HepG2 (cell line): ENCODE data around the gene GAS1. TPM values are rescaled to one million over a fixed set of nuclear protein-coding genes. Genes with fewer than 3 reads are reported as not detected.

Experiments
- ATAC-seq: fragments of 200-7000 bp; cut with Tn5 transposase; 3 replicates; pipeline ENCODE4 v1.9.1; 2020; ENCODE audit warnings: mild to moderate bottlenecking, moderate library complexity
- BruUV-seq: library from RNA; stranded (reverse); fragments of 400-500 nt; replicated peaks from 2 replicates; lab custom pipeline; 2021; lab: Mats Ljungman, UMichigan
- CTCF ChIA-PET: fragments of 300-600 bp; formaldehyde crosslinking; extraction: SDS; loops from one replicate; lab custom pipeline; 2021; ENCODE audit warnings: low total read pairs, inconsistent platforms, low intra/inter-chr PET ratio; lab: Yijun Ruan, JAX
- POLR2A ChIA-PET: fragments of 350-600 bp; sonication (Branson Sonifier 250); formaldehyde crosslinking; loops from one replicate; lab custom pipeline; 2020; ENCODE audit warnings: antibody characterized with exemption, inconsistent platforms; lab: Yijun Ruan, JAX
- DNase-seq: peaks from one replicate; pipeline ENCODE4 v3.0.0-alpha.2; 2015; ENCODE audit warnings: low spot score
- FAIRE-seq: peaks from 3 replicates; lab custom pipeline; 2011; peaks lifted over from hg19 to GRCh38; lab: Jason Lieb, UNC
- H2AFZ ChIP-seq: one replicate; pipeline ENCODE4 v1.6.1; 2011; ENCODE audit warnings: low read length, inconsistent platforms
- H3K27ac ChIP-seq: fragments of 300-600 bp; 3 replicates; pipeline ENCODE4 v1.8.0; 2011; ENCODE audit warnings: mixed run types, mild to moderate bottlenecking, mixed read lengths, low read length, inconsistent platforms; ENCODE audit not compliant: insufficient read depth; ENCODE audit errors: extremely low read length
- H3K27me3 ChIP-seq, 2 experiments: fragments of 200-600 bp in 1 of 2; 2 replicates in 1 of 2; 3 replicates in 1 of 2; pipeline versions ENCODE4 v1.6.0 to v1.8.0; 2011; ENCODE audit warnings: low read length in 2 of 2, mild to moderate bottlenecking in 2 of 2, moderate library complexity in 2 of 2, inconsistent platforms in 1 of 2; ENCODE audit not compliant: insufficient read depth in 2 of 2, control insufficient read depth in 1 of 2
- H3K36me3 ChIP-seq, 2 experiments: fragments of 200-600 bp in 1 of 2; replicated peaks in 1 of 2; 2 replicates in 1 of 2; 3 replicates in 1 of 2; pipeline versions ENCODE4 v1.5.1 to v1.8.0; 2011; ENCODE audit warnings: low read length in 2 of 2, inconsistent platforms in 1 of 2; ENCODE audit not compliant: insufficient read depth in 2 of 2, control insufficient read depth in 1 of 2
- H3K4me1 ChIP-seq: 2 replicates; pipeline ENCODE4 v1.5.1; 2012; ENCODE audit warnings: low read length, inconsistent platforms; ENCODE audit not compliant: insufficient read depth
- H3K4me2 ChIP-seq: 2 replicates; pipeline ENCODE4 v1.6.0; 2011; ENCODE audit warnings: low read depth, low read length, inconsistent platforms
- H3K4me3 ChIP-seq, 3 experiments: fragments of 200-600 bp in 1 of 3; sonication (generic), shearing (Covaris generic) in 1 of 3; replicated peaks in 1 of 3; 2 replicates each; pipeline ENCODE4 v1.5.1; 2011 to 2016; ENCODE audit warnings: low read length in 3 of 3, inconsistent platforms in 2 of 3, low read depth in 2 of 3, mild to moderate bottlenecking in 2 of 3, control low read depth in 1 of 3, mixed read lengths in 1 of 3; ENCODE audit not compliant: insufficient read depth in 1 of 3
- H3K79me2 ChIP-seq: one replicate; pipeline ENCODE4 v1.6.1; 2011; ENCODE audit warnings: low read length, inconsistent platforms; ENCODE audit not compliant: insufficient read depth
- H3K9ac ChIP-seq: 2 replicates; pipeline ENCODE4 v1.6.0; 2011; ENCODE audit warnings: mild to moderate bottlenecking, low read depth, low read length, inconsistent platforms; ENCODE audit not compliant: insufficient read depth
- H3K9me3 ChIP-seq: 2 replicates; pipeline ENCODE4 v1.5.1; 2012; ENCODE audit warnings: mild to moderate bottlenecking, low read length
- H4K20me1 ChIP-seq: 2 replicates; pipeline ENCODE4 v1.6.0; 2011; ENCODE audit warnings: inconsistent platforms, mild to moderate bottlenecking, low read length, moderate library complexity; ENCODE audit not compliant: insufficient read depth
- FIP1L1 ChIP-seq: fragments of 200-400 bp; formaldehyde crosslinking; IDR thresholded peaks from 2 replicates; pipeline ENCODE4 v1.6.1; 2018; ENCODE audit warnings: low read depth, mild to moderate bottlenecking, low read length, moderate library complexity, borderline replicate concordance; ENCODE audit not compliant: insufficient read depth
- LCORL ChIP-seq, 2 experiments: fragments of 450-650 bp in 1 of 2; sonication (generic) in 1 of 2; formaldehyde crosslinking in 1 of 2; IDR thresholded peaks; 2 replicates each; pipeline versions ENCODE4 v1.5.0 to v1.6.1; 2017 to 2020; ENCODE audit warnings: antibody characterized with exemption in 1 of 2, missing genetic modification reagents in 1 of 2
- NCOA2 ChIP-seq: sonication (generic); formaldehyde crosslinking; IDR thresholded peaks from 2 replicates; pipeline ENCODE4 v1.8.0; 2022; ENCODE audit warnings: inconsistent platforms
- TCF12 ChIP-seq, 2 experiments: fragments of 450-650 bp in 1 of 2; sonication (generic) in 1 of 2; formaldehyde crosslinking in 1 of 2; IDR thresholded peaks; 2 replicates each; pipeline versions ENCODE4 v1.6.1 to v1.8.0; 2017 to 2022; ENCODE audit warnings: antibody characterized with exemption in 1 of 2, mild to moderate bottlenecking in 1 of 2, missing genetic modification reagents in 1 of 2, moderate library complexity in 1 of 2
- ZNF562 ChIP-seq: sonication (generic); formaldehyde crosslinking; IDR thresholded peaks from 2 replicates; pipeline ENCODE4 v1.8.0; 2022; ENCODE audit warnings: missing genetic modification reagents, borderline replicate concordance
- ZNF747 ChIP-seq: sonication (generic); formaldehyde crosslinking; IDR thresholded peaks from 2 replicates; pipeline ENCODE4 v1.8.1; 2023; ENCODE audit warnings: missing genetic modification reagents, mild to moderate bottlenecking, borderline replicate concordance
- ZNF850 ChIP-seq: sonication (generic); formaldehyde crosslinking; conservative IDR thresholded peaks from 2 replicates; pipeline ENCODE4 v1.9.0; 2021; ENCODE audit warnings: mild to moderate bottlenecking, missing genetic modification reagents
- WGBS: methylation state at CpG from one replicate; pipeline ENCODE4 v1.1.6; 2017; ENCODE audit warnings: low lambda C conversion rate; 5-methylcytosine and 5-hydroxymethylcytosine counted together
- in situ Hi-C: cut with HindIII; loops from 2 replicates; pipeline ENCODE4 v1.10.0; 2017; ENCODE audit warnings: low pct_unique_long_range_greater_than_20kb; ENCODE audit not compliant: extremely low pct_ligation_motif_present
- intact Hi-C: fragments of 100-400 bp; cut with micrococcal nuclease; formaldehyde crosslinking; loops from one replicate; pipeline ENCODE4 v1.10.0; 2022; ENCODE audit not compliant: unreplicated experiment
- polyA plus RNA-seq, 8 experiments: library from polyadenylated mRNA; depleted of rRNA in 3 of 8; stranded (reverse) in 7 of 8; unstranded in 1 of 8; fragments of >200 nt; fragmentation: Illumina TruSeq in 4 of 8; extraction: Trizol in 4 of 8; gene quantifications; 2 replicates each; pipeline versions ENCODE4 v1.2.1 to v1.2.3, GENCODE V29; 2011 to 2016; ENCODE audit warnings: low read depth in 4 of 8, missing spikeins in 1 of 8, mixed read lengths in 1 of 8; ENCODE audit not compliant: insufficient read depth in 1 of 8
- total RNA-seq, 5 experiments: library from RNA; depleted of rRNA; stranded (reverse); fragments of >200 nt; fragmentation: Illumina TruSeq; extraction: Trizol; gene quantifications; 2 replicates each; pipeline ENCODE4 v1.2.3, GENCODE V29; 2016; ENCODE audit warnings: low read depth in 1 of 5
- TF ChIP-seq, protein P1 (sequence below): sonication (generic); formaldehyde crosslinking; IDR thresholded peaks from 2 replicates; pipeline ENCODE4 v1.4.0; 2020; ENCODE audit warnings: low read depth, missing genetic modification reagents
- TF ChIP-seq, protein P2 (sequence below): sonication (generic); formaldehyde crosslinking; IDR thresholded peaks from 2 replicates; pipeline ENCODE4 v1.4.0; 2020; ENCODE audit warnings: mild to moderate bottlenecking, missing genetic modification reagents, borderline replicate concordance

GAS1 gene
- total and polyA plus RNA-seq, 2 of the 13 experiments (the other 11 are each of a cell fraction or from before 2014, with no cell fraction given) = not detected

GRCh38 chr9:86958203-86958602 lies 10.9 kb upstream of the GAS1 start:
- H3K27me3 ChIP-seq = peaks cover 0 to 5% of the 10 kb centered on the region in 2 experiments; a peak in 1 of 5 replicates
- no peak overlapping the region for H3K4me3 ChIP-seq
- H3K4me2 ChIP-seq = no peak overlapping the region
- H3K79me2 ChIP-seq = no peaks in the 10 kb centered on the region
- no peak for FAIRE-seq
- no peak overlapping the region for H3K9ac ChIP-seq
- no peak overlapping the region for H3K27ac ChIP-seq
- 0% methylated on average over 1 of the region's 1 CpG for WGBS
- TF ChIP-seq NCOA2 (CRISPR knock-in tag) = no peak
- TF ChIP-seq, all 625 proteins: peak for 0
- no peak overlapping the region for H2AFZ ChIP-seq
- H3K9me3 ChIP-seq = no peaks in the 10 kb centered on the region
- ChIA-PET CTCF (no interaction called here), POLR2A (no interaction called here)
- no peaks in the 10 kb centered on the region for H4K20me1 ChIP-seq
- BruUV-seq = no TSS peak
- DNase-seq (no peak), ATAC-seq (no peak)
- H3K4me1 ChIP-seq = no peaks in the 10 kb centered on the region
- intact Hi-C loops = no loop called here
- H3K36me3 ChIP-seq = no peaks in the 10 kb centered on the region
- in situ Hi-C loops = no loop called here

GRCh38 chr9:86955561-86955960 lies 8.3 kb upstream of the GAS1 start:
- WGBS = 0% methylated on average over 4 of the region's 4 CpGs
- no peaks in the 10 kb centered on the region for H3K4me1 ChIP-seq
- H3K9me3 ChIP-seq = no peaks in the 10 kb centered on the region
- no peak for FAIRE-seq
- ChIA-PET POLR2A (no interaction called here), CTCF (no interaction called here)
- intact Hi-C loops (no loop called here), in situ Hi-C loops (no loop called here)
- no peak overlapping the region for H3K4me3 ChIP-seq
- H3K36me3 ChIP-seq = no peaks in the 10 kb centered on the region
- no peak for ATAC-seq
- H3K27ac ChIP-seq = no peak overlapping the region
- no peak overlapping the region for H3K4me2 ChIP-seq
- no TSS peak for BruUV-seq
- no peak overlapping the region for H3K9ac ChIP-seq
- no peaks in the 10 kb centered on the region for H3K79me2 ChIP-seq
- H3K27me3 ChIP-seq = peaks cover 0 to 8% of the 10 kb centered on the region in 2 experiments; a peak in 2 of 5 replicates
- no peaks in the 10 kb centered on the region for H4K20me1 ChIP-seq
- H2AFZ ChIP-seq = no peak overlapping the region
- DNase-seq = no peak
- TF ChIP-seq, protein P1, sequence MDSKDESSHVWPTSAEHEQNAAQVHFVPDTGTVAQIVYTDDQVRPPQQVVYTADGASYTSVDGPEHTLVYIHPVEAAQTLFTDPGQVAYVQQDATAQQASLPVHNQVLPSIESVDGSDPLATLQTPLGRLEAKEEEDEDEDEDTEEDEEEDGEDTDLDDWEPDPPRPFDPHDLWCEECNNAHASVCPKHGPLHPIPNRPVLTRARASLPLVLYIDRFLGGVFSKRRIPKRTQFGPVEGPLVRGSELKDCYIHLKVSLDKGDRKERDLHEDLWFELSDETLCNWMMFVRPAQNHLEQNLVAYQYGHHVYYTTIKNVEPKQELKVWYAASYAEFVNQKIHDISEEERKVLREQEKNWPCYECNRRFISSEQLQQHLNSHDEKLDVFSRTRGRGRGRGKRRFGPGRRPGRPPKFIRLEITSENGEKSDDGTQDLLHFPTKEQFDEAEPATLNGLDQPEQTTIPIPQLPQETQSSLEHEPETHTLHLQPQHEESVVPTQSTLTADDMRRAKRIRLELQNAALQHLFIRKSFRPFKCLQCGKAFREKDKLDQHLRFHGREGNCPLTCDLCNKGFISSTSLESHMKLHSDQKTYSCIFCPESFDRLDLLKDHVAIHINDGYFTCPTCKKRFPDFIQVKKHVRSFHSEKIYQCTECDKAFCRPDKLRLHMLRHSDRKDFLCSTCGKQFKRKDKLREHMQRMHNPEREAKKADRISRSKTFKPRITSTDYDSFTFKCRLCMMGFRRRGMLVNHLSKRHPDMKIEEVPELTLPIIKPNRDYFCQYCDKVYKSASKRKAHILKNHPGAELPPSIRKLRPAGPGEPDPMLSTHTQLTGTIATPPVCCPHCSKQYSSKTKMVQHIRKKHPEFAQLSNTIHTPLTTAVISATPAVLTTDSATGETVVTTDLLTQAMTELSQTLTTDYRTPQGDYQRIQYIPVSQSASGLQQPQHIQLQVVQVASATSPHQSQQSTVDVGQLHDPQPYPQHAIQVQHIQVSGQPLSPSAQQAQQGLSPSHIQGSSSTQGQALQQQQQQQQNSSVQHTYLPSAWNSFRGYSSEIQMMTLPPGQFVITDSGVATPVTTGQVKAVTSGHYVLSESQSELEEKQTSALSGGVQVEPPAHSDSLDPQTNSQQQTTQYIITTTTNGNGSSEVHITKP (CRISPR knock-in tag) = no peak
- no peak for TF ChIP-seq ZNF850
- no peak for TF ChIP-seq LCORL (IDR thresholded peaks at IDR 0.05)
- TF ChIP-seq LCORL (CRISPR knock-in tag; IDR thresholded peaks at IDR 0.05) = no peak
- TF ChIP-seq TCF12 (IDR thresholded peaks at IDR 0.05) = no peak
- no peak for TF ChIP-seq TCF12 (CRISPR knock-in tag; IDR thresholded peaks at IDR 0.05)
- TF ChIP-seq FIP1L1 = no peak
- TF ChIP-seq ZNF747 (CRISPR knock-in tag) = no peak
- TF ChIP-seq ZNF562 (CRISPR knock-in tag) = no peak
- TF ChIP-seq, protein P2, sequence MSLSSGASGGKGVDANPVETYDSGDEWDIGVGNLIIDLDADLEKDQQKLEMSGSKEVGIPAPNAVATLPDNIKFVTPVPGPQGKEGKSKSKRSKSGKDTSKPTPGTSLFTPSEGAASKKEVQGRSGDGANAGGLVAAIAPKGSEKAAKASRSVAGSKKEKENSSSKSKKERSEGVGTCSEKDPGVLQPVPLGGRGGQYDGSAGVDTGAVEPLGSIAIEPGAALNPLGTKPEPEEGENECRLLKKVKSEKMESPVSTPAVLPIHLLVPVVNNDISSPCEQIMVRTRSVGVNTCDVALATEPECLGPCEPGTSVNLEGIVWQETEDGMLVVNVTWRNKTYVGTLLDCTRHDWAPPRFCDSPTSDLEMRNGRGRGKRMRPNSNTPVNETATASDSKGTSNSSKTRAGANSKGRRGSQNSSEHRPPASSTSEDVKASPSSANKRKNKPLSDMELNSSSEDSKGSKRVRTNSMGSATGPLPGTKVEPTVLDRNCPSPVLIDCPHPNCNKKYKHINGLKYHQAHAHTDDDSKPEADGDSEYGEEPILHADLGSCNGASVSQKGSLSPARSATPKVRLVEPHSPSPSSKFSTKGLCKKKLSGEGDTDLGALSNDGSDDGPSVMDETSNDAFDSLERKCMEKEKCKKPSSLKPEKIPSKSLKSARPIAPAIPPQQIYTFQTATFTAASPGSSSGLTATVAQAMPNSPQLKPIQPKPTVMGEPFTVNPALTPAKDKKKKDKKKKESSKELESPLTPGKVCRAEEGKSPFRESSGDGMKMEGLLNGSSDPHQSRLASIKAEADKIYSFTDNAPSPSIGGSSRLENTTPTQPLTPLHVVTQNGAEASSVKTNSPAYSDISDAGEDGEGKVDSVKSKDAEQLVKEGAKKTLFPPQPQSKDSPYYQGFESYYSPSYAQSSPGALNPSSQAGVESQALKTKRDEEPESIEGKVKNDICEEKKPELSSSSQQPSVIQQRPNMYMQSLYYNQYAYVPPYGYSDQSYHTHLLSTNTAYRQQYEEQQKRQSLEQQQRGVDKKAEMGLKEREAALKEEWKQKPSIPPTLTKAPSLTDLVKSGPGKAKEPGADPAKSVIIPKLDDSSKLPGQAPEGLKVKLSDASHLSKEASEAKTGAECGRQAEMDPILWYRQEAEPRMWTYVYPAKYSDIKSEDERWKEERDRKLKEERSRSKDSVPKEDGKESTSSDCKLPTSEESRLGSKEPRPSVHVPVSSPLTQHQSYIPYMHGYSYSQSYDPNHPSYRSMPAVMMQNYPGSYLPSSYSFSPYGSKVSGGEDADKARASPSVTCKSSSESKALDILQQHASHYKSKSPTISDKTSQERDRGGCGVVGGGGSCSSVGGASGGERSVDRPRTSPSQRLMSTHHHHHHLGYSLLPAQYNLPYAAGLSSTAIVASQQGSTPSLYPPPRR (CRISPR knock-in tag) = no peak
